Chondrocyte (in vitro differentiated cells): ENCODE results near the gene TOR3A. TPM values are rescaled to one million over a fixed set of nuclear protein-coding genes. Genes with fewer than 3 reads are reported as not detected.
A peak's percentile ranks its signal among the peaks of the same experiment; 100 is the strongest.

ENCODE experiments used
- DNase-seq: peaks from one replicate; pipeline ENCODE4 v3.0.0; 2021; ENCODE audit warnings: mixed read lengths, low spot score
- H3K27ac Mint-ChIP-seq: one replicate; pipeline ENCODE4 v1.8.0; 2021; ENCODE audit warnings: mild to moderate bottlenecking, moderate library complexity, mixed read lengths; ENCODE audit not compliant: unreplicated experiment
- H3K27me3 Mint-ChIP-seq: 2 replicates; pipeline ENCODE4 v1.8.0; 2021; ENCODE audit warnings: low read depth, mixed read lengths
- H3K36me3 Mint-ChIP-seq: 2 replicates; pipeline ENCODE4 v1.8.0; 2021; ENCODE audit warnings: low read depth, mixed read lengths
- H3K4me1 Mint-ChIP-seq: 2 replicates; pipeline ENCODE4 v1.8.0; 2021; ENCODE audit warnings: low read depth, mild to moderate bottlenecking, mixed read lengths
- H3K4me3 Mint-ChIP-seq: one replicate; pipeline ENCODE4 v1.8.0; 2021; ENCODE audit warnings: mild to moderate bottlenecking, moderate library complexity, mixed read lengths; ENCODE audit not compliant: unreplicated experiment
- H3K9me3 Mint-ChIP-seq: 2 replicates; pipeline ENCODE4 v1.8.0; 2021; ENCODE audit warnings: low read depth, mixed read lengths
- CTCF ChIP-seq: fragments of 200-600 bp; sonication (generic); IDR thresholded peaks from 2 replicates; pipeline ENCODE4 v1.5.0; 2021; ENCODE audit warnings: antibody characterized with exemption, mild to moderate bottlenecking, moderate library complexity
- total RNA-seq: library from RNA; stranded (reverse); gene quantifications from 3 replicates; pipeline ENCODE4 v1.2.1, GENCODE V29; 2021

TOR3A gene
- total RNA-seq, 1 donor from 2014 or later: 17.9 TPM

GRCh38 chr1:179092896-179093461 is 11.1 kb downstream of the TOR3A start:
- Mint-ChIP-seq H3K9me3 (no peaks in the 10 kb centered on the region), H3K4me3 (no peak overlapping the region), H3K27ac (peak overlapping the region; percentile 83), H3K27me3 (no peaks in the 10 kb centered on the region), H3K4me1 (peaks cover 26% of the 10 kb centered on the region), H3K36me3 (peaks cover 33% of the 10 kb centered on the region)
- DNase-seq: peak; percentile 36
- no peak for TF ChIP-seq CTCF

- Mint-ChIP-seq H3K27me3 (no peaks in the 10 kb centered on the region), H3K9me3 (no peaks in the 10 kb centered on the region), H3K27ac (no peak overlapping the region), H3K36me3 (peaks cover 29% of the 10 kb centered on the region), H3K4me1 (peaks cover 26% of the 10 kb centered on the region), H3K4me3 (no peak overlapping the region)
- DNase-seq: peak; percentile 29
- TF ChIP-seq CTCF: no peak
Measured at GRCh38 chr1:179094818-179095217, 12.9 kb downstream of the TOR3A start.

GRCh38 chr1:179095377-179095776 is 13.5 kb downstream of the TOR3A start:
- H3K27me3 Mint-ChIP-seq: no peaks in the 10 kb centered on the region
- H3K4me3 Mint-ChIP-seq: no peak overlapping the region
- H3K4me1 Mint-ChIP-seq: peaks cover 24% of the 10 kb centered on the region
- peaks cover 29% of the 10 kb centered on the region for H3K36me3 Mint-ChIP-seq
- no peaks in the 10 kb centered on the region for H3K9me3 Mint-ChIP-seq
- DNase-seq: peak; percentile 25
- no peak for TF ChIP-seq CTCF
- H3K27ac Mint-ChIP-seq: peak overlapping the region; percentile 33

- TF ChIP-seq CTCF: no peak
- H3K4me3 Mint-ChIP-seq: no peak overlapping the region
- H3K27me3 Mint-ChIP-seq: no peaks in the 10 kb centered on the region
- no peaks in the 10 kb centered on the region for H3K9me3 Mint-ChIP-seq
- no peak overlapping the region for H3K27ac Mint-ChIP-seq
- H3K4me1 Mint-ChIP-seq: peaks cover 21% of the 10 kb centered on the region
- H3K36me3 Mint-ChIP-seq: peaks cover 34% of the 10 kb centered on the region
- DNase-seq: no peak
Measured at GRCh38 chr1:179095924-179096323, 14.1 kb downstream of the TOR3A start.

GRCh38 chr1:179099891-179100290 is 18.0 kb downstream of the TOR3A start:
- Mint-ChIP-seq H3K36me3 (peaks cover 21% of the 10 kb centered on the region), H3K27me3 (no peaks in the 10 kb centered on the region), H3K4me1 (no peaks in the 10 kb centered on the region), H3K4me3 (no peak overlapping the region), H3K9me3 (no peaks in the 10 kb centered on the region), H3K27ac (no peak overlapping the region)
- TF ChIP-seq CTCF: no peak
- DNase-seq: no peak
